ENCODE data around the gene SLC1A1. TPM values are rescaled to one million over a fixed set of nuclear protein-coding genes. Genes with fewer than 3 reads are reported as not detected.

The SLC1A1 gene
- total and polyA plus RNA-seq, 4 donors: 0.33 to 86.0 (median 33.2) TPM

DNA sequence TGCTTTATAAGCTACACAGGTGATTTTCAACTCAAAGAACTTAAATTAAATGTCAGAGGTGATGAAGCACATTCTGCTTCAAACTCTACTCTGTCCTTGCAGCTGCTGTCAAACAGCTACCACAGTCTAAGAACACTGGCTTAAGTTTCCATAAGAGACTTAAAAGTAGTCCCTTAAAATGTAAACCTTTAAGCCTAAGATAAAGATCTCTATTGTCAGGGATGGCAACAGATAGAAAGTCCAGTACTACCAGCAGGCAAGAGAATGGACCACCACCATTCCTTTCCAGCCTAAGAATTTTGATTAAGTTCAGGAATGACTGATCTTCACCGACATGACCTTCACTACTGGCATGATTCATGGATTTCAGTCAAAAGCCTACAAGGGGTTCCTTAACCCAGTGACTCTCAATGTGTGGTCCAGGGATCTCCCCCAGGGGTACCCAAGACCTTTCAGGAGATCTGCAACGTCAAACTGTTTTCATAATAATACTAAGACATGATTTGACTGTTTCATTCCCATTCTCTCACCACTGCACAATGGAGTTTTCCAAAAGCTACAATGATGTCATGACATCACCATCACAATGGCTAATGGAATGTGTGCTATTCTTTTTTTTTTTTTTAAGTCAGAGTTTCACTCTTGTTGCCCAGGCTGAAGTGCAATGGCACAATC, 130.8 kb downstream of the SLC1A1 start:
- no peaks in the 10 kb centered on the region for H3K9me3 ChIP-seq (ENCODE audit: control insufficient read depth in 4 of 4, low read length in 3 of 4)
- H3K4me3 ChIP-seq (ENCODE audit: low read depth in 1 of 3, low read length in 3 of 3): no peak overlapping the region
- TF ChIP-seq FOXA2 (IDR thresholded peaks at IDR 0.05) (no peak), TAF1 (conservative IDR thresholded peaks at IDR 0.05) (no peak), FOXA1 (IDR thresholded peaks at IDR 0.05) (no peak), NR2F2 (IDR thresholded peaks at IDR 0.05) (no peak), RXRA (IDR thresholded peaks at IDR 0.05) (no peak), GABPA (IDR thresholded peaks at IDR 0.05 in 1 of 2, conservative IDR thresholded peaks at IDR 0.05 in 1 of 2) (no peak), SP1 (IDR thresholded peaks at IDR 0.05) (no peak), HNF4A (conservative IDR thresholded peaks at IDR 0.05) (no peak), EGR1 (IDR thresholded peaks at IDR 0.05; ENCODE audit: low read depth in 2 of 2) (no peak), JUND (IDR thresholded peaks at IDR 0.05) (no peak), YY1 (IDR thresholded peaks at IDR 0.05) (no peak), RAD21 (IDR thresholded peaks at IDR 0.05) (no peak)
- TF ChIP-seq, protein P1, sequence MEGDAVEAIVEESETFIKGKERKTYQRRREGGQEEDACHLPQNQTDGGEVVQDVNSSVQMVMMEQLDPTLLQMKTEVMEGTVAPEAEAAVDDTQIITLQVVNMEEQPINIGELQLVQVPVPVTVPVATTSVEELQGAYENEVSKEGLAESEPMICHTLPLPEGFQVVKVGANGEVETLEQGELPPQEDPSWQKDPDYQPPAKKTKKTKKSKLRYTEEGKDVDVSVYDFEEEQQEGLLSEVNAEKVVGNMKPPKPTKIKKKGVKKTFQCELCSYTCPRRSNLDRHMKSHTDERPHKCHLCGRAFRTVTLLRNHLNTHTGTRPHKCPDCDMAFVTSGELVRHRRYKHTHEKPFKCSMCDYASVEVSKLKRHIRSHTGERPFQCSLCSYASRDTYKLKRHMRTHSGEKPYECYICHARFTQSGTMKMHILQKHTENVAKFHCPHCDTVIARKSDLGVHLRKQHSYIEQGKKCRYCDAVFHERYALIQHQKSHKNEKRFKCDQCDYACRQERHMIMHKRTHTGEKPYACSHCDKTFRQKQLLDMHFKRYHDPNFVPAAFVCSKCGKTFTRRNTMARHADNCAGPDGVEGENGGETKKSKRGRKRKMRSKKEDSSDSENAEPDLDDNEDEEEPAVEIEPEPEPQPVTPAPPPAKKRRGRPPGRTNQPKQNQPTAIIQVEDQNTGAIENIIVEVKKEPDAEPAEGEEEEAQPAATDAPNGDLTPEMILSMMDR (IDR thresholded peaks at IDR 0.05; ENCODE audit: low read depth, low read length, missing input control): no peak
- TF ChIP-seq, protein P2, sequence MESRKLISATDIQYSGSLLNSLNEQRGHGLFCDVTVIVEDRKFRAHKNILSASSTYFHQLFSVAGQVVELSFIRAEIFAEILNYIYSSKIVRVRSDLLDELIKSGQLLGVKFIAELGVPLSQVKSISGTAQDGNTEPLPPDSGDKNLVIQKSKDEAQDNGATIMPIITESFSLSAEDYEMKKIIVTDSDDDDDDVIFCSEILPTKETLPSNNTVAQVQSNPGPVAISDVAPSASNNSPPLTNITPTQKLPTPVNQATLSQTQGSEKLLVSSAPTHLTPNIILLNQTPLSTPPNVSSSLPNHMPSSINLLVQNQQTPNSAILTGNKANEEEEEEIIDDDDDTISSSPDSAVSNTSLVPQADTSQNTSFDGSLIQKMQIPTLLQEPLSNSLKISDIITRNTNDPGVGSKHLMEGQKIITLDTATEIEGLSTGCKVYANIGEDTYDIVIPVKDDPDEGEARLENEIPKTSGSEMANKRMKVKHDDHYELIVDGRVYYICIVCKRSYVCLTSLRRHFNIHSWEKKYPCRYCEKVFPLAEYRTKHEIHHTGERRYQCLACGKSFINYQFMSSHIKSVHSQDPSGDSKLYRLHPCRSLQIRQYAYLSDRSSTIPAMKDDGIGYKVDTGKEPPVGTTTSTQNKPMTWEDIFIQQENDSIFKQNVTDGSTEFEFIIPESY (IDR thresholded peaks at IDR 0.05): no peak
- TF ChIP-seq, protein P3, sequence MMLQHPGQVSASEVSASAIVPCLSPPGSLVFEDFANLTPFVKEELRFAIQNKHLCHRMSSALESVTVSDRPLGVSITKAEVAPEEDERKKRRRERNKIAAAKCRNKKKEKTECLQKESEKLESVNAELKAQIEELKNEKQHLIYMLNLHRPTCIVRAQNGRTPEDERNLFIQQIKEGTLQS (IDR thresholded peaks at IDR 0.05): no peak
- TF ChIP-seq, protein P4, sequence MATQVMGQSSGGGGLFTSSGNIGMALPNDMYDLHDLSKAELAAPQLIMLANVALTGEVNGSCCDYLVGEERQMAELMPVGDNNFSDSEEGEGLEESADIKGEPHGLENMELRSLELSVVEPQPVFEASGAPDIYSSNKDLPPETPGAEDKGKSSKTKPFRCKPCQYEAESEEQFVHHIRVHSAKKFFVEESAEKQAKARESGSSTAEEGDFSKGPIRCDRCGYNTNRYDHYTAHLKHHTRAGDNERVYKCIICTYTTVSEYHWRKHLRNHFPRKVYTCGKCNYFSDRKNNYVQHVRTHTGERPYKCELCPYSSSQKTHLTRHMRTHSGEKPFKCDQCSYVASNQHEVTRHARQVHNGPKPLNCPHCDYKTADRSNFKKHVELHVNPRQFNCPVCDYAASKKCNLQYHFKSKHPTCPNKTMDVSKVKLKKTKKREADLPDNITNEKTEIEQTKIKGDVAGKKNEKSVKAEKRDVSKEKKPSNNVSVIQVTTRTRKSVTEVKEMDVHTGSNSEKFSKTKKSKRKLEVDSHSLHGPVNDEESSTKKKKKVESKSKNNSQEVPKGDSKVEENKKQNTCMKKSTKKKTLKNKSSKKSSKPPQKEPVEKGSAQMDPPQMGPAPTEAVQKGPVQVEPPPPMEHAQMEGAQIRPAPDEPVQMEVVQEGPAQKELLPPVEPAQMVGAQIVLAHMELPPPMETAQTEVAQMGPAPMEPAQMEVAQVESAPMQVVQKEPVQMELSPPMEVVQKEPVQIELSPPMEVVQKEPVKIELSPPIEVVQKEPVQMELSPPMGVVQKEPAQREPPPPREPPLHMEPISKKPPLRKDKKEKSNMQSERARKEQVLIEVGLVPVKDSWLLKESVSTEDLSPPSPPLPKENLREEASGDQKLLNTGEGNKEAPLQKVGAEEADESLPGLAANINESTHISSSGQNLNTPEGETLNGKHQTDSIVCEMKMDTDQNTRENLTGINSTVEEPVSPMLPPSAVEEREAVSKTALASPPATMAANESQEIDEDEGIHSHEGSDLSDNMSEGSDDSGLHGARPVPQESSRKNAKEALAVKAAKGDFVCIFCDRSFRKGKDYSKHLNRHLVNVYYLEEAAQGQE (IDR thresholded peaks at IDR 0.05): no peak
- WGBS: 88% methylated on average over 2 of the region's 2 CpGs
- no peak for DNase-seq (ENCODE audit: low spot score)
- no peaks in the 10 kb centered on the region for H3K27me3 ChIP-seq (ENCODE audit: control insufficient read depth in 4 of 4, insufficient read depth in 4 of 4, low read length in 3 of 4)
- no peak overlapping the region for H3K9ac ChIP-seq (ENCODE audit: low read depth in 1 of 2, low read length in 2 of 2)
- no peak overlapping the region for H3K27ac ChIP-seq (ENCODE audit: low read depth in 1 of 2, low read length in 2 of 2)
- H3K4me1 ChIP-seq (ENCODE audit: control insufficient read depth in 4 of 4, insufficient read depth in 4 of 4, low read length in 3 of 4): no peaks in the 10 kb centered on the region
- peaks cover 6 to 8% (median 7%) of the 10 kb centered on the region in 4 donors for H3K36me3 ChIP-seq (ENCODE audit: control insufficient read depth in 4 of 4, insufficient read depth in 3 of 4, low read depth in 1 of 4, low read length in 3 of 4)
